ENCODE data around the gene HIVEP3. TPM values are rescaled to one million over a fixed set of nuclear protein-coding genes. Genes with fewer than 3 reads are reported as not detected.

The HIVEP3 gene
- total and polyA plus RNA-seq, 2 of the 13 experiments (the other 11 are each of a cell fraction or from before 2014, with no cell fraction given), result 0.05 TPM; not detected in 1

GRCh38 chr1:41513383-41513735, 405.4 kb downstream of the HIVEP3 start:
- FAIRE-seq (no peak), DNase-seq (ENCODE audit: low spot score) (no peak), ATAC-seq (no peak)
- H3K9ac ChIP-seq (ENCODE audit: insufficient read depth, low read depth, low read length), result no peak overlapping the region
- TF ChIP-seq ZNF263 (CRISPR knock-in tag; IDR thresholded peaks at IDR 0.05) (0 out of 2 replicates have a peak, but pooled peaks have one; percentile 41), KLF9 (CRISPR knock-in tag; IDR thresholded peaks at IDR 0.05; ENCODE audit: low read depth) (no peak), ARNT (IDR thresholded peaks at IDR 0.05) (no peak), ZNF839 (CRISPR knock-in tag; IDR thresholded peaks at IDR 0.05; ENCODE audit: borderline replicate concordance) (no peak), HNRNPK (IDR thresholded peaks at IDR 0.05; ENCODE audit: low read depth, low read length, poor library complexity, severe bottlenecking) (no peak), HMG20B (CRISPR knock-in tag; conservative IDR thresholded peaks at IDR 0.05) (no peak), LBX2 (CRISPR knock-in tag; IDR thresholded peaks at IDR 0.05; ENCODE audit: borderline replicate concordance) (no peak), ZNF547 (CRISPR knock-in tag; IDR thresholded peaks at IDR 0.05) (no peak), KMT2A (CRISPR knock-in tag; IDR thresholded peaks at IDR 0.05) (no peak), ZNF564 (CRISPR knock-in tag; IDR thresholded peaks at IDR 0.05) (no peak), ZSCAN31 (CRISPR knock-in tag; IDR thresholded peaks at IDR 0.05; ENCODE audit: low read depth) (no peak), KLF6 (CRISPR knock-in tag; IDR thresholded peaks at IDR 0.05) (no peak)
- TF ChIP-seq, protein P1, sequence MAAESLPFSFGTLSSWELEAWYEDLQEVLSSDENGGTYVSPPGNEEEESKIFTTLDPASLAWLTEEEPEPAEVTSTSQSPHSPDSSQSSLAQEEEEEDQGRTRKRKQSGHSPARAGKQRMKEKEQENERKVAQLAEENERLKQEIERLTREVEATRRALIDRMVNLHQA (CRISPR knock-in tag; IDR thresholded peaks at IDR 0.05), result no peak
- TF ChIP-seq, protein P2, sequence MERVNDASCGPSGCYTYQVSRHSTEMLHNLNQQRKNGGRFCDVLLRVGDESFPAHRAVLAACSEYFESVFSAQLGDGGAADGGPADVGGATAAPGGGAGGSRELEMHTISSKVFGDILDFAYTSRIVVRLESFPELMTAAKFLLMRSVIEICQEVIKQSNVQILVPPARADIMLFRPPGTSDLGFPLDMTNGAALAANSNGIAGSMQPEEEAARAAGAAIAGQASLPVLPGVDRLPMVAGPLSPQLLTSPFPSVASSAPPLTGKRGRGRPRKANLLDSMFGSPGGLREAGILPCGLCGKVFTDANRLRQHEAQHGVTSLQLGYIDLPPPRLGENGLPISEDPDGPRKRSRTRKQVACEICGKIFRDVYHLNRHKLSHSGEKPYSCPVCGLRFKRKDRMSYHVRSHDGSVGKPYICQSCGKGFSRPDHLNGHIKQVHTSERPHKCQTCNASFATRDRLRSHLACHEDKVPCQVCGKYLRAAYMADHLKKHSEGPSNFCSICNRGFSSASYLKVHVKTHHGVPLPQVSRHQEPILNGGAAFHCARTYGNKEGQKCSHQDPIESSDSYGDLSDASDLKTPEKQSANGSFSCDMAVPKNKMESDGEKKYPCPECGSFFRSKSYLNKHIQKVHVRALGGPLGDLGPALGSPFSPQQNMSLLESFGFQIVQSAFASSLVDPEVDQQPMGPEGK (CRISPR knock-in tag; IDR thresholded peaks at IDR 0.05), result peak; percentile 41; the same call in 1 of the 2 replicates
- TF ChIP-seq, protein P3, sequence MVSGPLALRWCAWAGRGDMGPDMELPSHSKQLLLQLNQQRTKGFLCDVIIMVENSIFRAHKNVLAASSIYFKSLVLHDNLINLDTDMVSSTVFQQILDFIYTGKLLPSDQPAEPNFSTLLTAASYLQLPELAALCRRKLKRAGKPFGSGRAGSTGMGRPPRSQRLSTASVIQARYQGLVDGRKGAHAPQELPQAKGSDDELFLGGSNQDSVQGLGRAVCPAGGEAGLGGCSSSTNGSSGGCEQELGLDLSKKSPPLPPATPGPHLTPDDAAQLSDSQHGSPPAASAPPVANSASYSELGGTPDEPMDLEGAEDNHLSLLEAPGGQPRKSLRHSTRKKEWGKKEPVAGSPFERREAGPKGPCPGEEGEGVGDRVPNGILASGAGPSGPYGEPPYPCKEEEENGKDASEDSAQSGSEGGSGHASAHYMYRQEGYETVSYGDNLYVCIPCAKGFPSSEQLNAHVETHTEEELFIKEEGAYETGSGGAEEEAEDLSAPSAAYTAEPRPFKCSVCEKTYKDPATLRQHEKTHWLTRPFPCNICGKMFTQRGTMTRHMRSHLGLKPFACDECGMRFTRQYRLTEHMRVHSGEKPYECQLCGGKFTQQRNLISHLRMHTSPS (CRISPR knock-in tag; IDR thresholded peaks at IDR 0.05; ENCODE audit: low read depth), result no peak
- TF ChIP-seq, protein P4, sequence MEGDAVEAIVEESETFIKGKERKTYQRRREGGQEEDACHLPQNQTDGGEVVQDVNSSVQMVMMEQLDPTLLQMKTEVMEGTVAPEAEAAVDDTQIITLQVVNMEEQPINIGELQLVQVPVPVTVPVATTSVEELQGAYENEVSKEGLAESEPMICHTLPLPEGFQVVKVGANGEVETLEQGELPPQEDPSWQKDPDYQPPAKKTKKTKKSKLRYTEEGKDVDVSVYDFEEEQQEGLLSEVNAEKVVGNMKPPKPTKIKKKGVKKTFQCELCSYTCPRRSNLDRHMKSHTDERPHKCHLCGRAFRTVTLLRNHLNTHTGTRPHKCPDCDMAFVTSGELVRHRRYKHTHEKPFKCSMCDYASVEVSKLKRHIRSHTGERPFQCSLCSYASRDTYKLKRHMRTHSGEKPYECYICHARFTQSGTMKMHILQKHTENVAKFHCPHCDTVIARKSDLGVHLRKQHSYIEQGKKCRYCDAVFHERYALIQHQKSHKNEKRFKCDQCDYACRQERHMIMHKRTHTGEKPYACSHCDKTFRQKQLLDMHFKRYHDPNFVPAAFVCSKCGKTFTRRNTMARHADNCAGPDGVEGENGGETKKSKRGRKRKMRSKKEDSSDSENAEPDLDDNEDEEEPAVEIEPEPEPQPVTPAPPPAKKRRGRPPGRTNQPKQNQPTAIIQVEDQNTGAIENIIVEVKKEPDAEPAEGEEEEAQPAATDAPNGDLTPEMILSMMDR (CRISPR knock-in tag; IDR thresholded peaks at IDR 0.05), result peak; percentile 29
- ChIA-PET CTCF (ENCODE audit: low intra/inter-chr PET ratio, low total read pairs) (no interaction called here), POLR2A (no interaction called here)
- H4K20me1 ChIP-seq (ENCODE audit: insufficient read depth, low read length), result no peaks in the 10 kb centered on the region
- in situ Hi-C loops (cut with HindIII; ENCODE audit: extremely low pct_ligation_motif_present, low pct_unique_long_range_greater_than_20kb) (no loop called here), intact Hi-C loops (cut with micrococcal nuclease; ENCODE audit: unreplicated experiment) (no loop called here)
- H2AFZ ChIP-seq (ENCODE audit: low read length), result no peak overlapping the region
- H3K4me3 ChIP-seq (replicated peaks in 1 of 3; ENCODE audit: insufficient read depth in 1 of 3, low read depth in 2 of 3, low read length in 3 of 3), result no peak overlapping the region
- no peaks in the 10 kb centered on the region for H3K36me3 ChIP-seq (replicated peaks in 1 of 2; ENCODE audit: control insufficient read depth in 1 of 2, insufficient read depth in 2 of 2, low read length in 2 of 2)
- WGBS (ENCODE audit: low lambda C conversion rate), result 33% methylated on average over 12 of the region's 17 CpGs
- no peak overlapping the region for H3K27ac ChIP-seq (ENCODE audit: extremely low read length, insufficient read depth, low read length)
- H3K9me3 ChIP-seq (ENCODE audit: low read length), result no peaks in the 10 kb centered on the region
- no TSS peak for BruUV-seq (replicated peaks)
- peaks cover 1 to 17% of the 10 kb centered on the region in 2 experiments; a peak in 3 of 5 replicates for H3K27me3 ChIP-seq (ENCODE audit: control insufficient read depth in 1 of 2, insufficient read depth in 2 of 2, low read length in 2 of 2)
- no peaks in the 10 kb centered on the region for H3K79me2 ChIP-seq (ENCODE audit: insufficient read depth, low read length)
- H3K4me1 ChIP-seq (ENCODE audit: insufficient read depth, low read length), result 0 out of 2 replicates have a peak, but pooled peaks cover 5% of the 10 kb centered on the region
- no peak overlapping the region for H3K4me2 ChIP-seq (ENCODE audit: low read depth, low read length)

Data from HepG2 (cell line).